DOHH2 (cell line): ENCODE data around the gene RC3H1.

Experiments used
- CTCF ChIP-seq: fragments of 200-600 bp; sonication (generic); IDR thresholded peaks from one replicate; pipeline ENCODE4 v1.5.1; 2014; ENCODE audit warnings: antibody characterized with exemption, mild to moderate bottlenecking, low read depth, low read length; ENCODE audit not compliant: poor library complexity, severe bottlenecking
- EZH2phosphoT487 ChIP-seq: fragments of 200-600 bp; sonication (generic); IDR thresholded peaks from 2 replicates; pipeline ENCODE4 v1.6.1; 2017; ENCODE audit warnings: borderline replicate concordance, mild to moderate bottlenecking, antibody characterized with exemption, low read length, moderate library complexity, mixed read lengths

GRCh38 chr1:174005032-174005431 lies 17.1 kb downstream of the RC3H1 start:
- no peak for TF ChIP-seq CTCF
- TF ChIP-seq EZH2phosphoT487 = no peak
